ENCODE data around the gene GORASP2. TPM values are rescaled to one million over a fixed set of nuclear protein-coding genes. Genes with fewer than 3 reads are reported as not detected.

Gene GORASP2
- total and polyA plus RNA-seq, 2 of the 4 experiments (the other 2 are of a cell fraction) = 53.1 to 156 TPM

GRCh38 chr2:170974304-170974993 lies 45.4 kb downstream of the GORASP2 start:
- H2AFZ ChIP-seq (replicated peaks; ENCODE audit: low read length, poor library complexity) = peak overlapping the region; percentile 100
- TF ChIP-seq POLR2A (IDR thresholded peaks at IDR 0.05; ENCODE audit: low read depth, low read length) (no peak), CEBPB (IDR thresholded peaks at IDR 0.05; ENCODE audit: low read depth, low read length) (no peak), SMC3 (IDR thresholded peaks at IDR 0.05; ENCODE audit: low read depth, low read length) (no peak), CHD1 (IDR thresholded peaks at IDR 0.05; ENCODE audit: low read depth, low read length) (no peak), ELK1 (IDR thresholded peaks at IDR 0.05; ENCODE audit: borderline replicate concordance, low read depth, low read length) (no peak), MXI1 (IDR thresholded peaks at IDR 0.05; ENCODE audit: borderline replicate concordance, low read depth, low read length) (no peak), USF2 (IDR thresholded peaks at IDR 0.05; ENCODE audit: low read depth, low read length) (no peak; the same call in 1 of the 2 replicates), MAFK (IDR thresholded peaks at IDR 0.05; ENCODE audit: low read depth, low read length) (no peak), RAD21 (IDR thresholded peaks at IDR 0.05; ENCODE audit: low read length) (no peak), MAZ (IDR thresholded peaks at IDR 0.05; ENCODE audit: borderline replicate concordance, low read depth, low read length) (no peak), CTCF (conservative IDR thresholded peaks at IDR 0.05; ENCODE audit: low read depth, low read length) (no peak), FOS (IDR thresholded peaks at IDR 0.05; ENCODE audit: low read depth, low read length) (no peak), BHLHE40 (IDR thresholded peaks at IDR 0.05; ENCODE audit: low read depth, low read length) (no peak), NFE2L2 (IDR thresholded peaks at IDR 0.05; ENCODE audit: low read depth, low read length) (no peak)

More at GRCh38 chr2:170974304-170974993, 45.4 kb downstream of the GORASP2 start:
- H3K9ac ChIP-seq (ENCODE audit: low read depth, low read length) = no peak overlapping the region
- peak overlapping the region; percentile 64; the same call in 2 of the 3 replicates for H2BK15ac ChIP-seq (ENCODE audit: low read depth, low read length)
- intact Hi-C loops (cut with micrococcal nuclease) = loop anchor here (10.0 kb wide), 4 partner anchors 360 to 1490 kb away; partner anchors contain the start of gene CYBRD1
- H2BK120ac ChIP-seq (ENCODE audit: low read depth, low read length) = peak overlapping the region; percentile 64
- peak overlapping the region; percentile 98 for H3K4ac ChIP-seq (ENCODE audit: low read depth, low read length)
- in situ Hi-C loops (cut with MboI; ENCODE audit: low sequenced_read_pairs) = loop anchor here (5.0 to 10.0 kb wide), 2 partner anchors 180 to 443 kb away; no protein-coding TSS in a partner anchor
- no TSS peak for BruUV-seq (replicated peaks)
- H4K91ac ChIP-seq (ENCODE audit: insufficient read depth, low read depth, low read length) = peak overlapping the region; percentile 31
- 75% methylated on average over 3 of the region's 11 CpGs; no CpG with 5 or more reads in 1 of the 2 experiments for WGBS, 2 experiments (ENCODE audit: extremely low coverage in 2 of 2, insufficient read length in 1 of 2)
- ATAC-seq (ENCODE audit: low read depth) (no peak), DNase-seq (no peak)
- H3K36me3 ChIP-seq (ENCODE audit: control insufficient read depth, insufficient read depth, low read length) = no peaks in the 10 kb centered on the region
- no peaks in the 10 kb centered on the region for H3K9me1 ChIP-seq (ENCODE audit: insufficient read depth, low read length)
- peak overlapping the region; percentile 98 for H2AK9ac ChIP-seq (replicated peaks; ENCODE audit: low read depth, low read length, poor library complexity)
- H3K4me3 ChIP-seq (ENCODE audit: insufficient read depth, low read depth, low read length) = peak overlapping the region; percentile 86; the same call in 1 of the 2 replicates
- ChIA-PET POLR2A (ENCODE audit: unreplicated experiment) (no interaction called here), CTCF (interaction anchor here (1.6 kb wide), 1 partner anchor 45 kb away, joined by 3 read pairs; the partner anchor contains the start of gene GORASP2)
- H4K8ac ChIP-seq (ENCODE audit: low read depth in 2 of 2, low read length in 2 of 2) = peak overlapping the region; percentile 95 to 98; a peak in 3 of 4 replicates
- H3K14ac ChIP-seq (replicated peaks; ENCODE audit: low read depth, low read length) = peak overlapping the region; percentile 64
- H3K4me1 ChIP-seq (ENCODE audit: control insufficient read depth, insufficient read depth, low read length) = peaks cover 4% of the 10 kb centered on the region
- no peak overlapping the region for H3K18ac ChIP-seq (ENCODE audit: low read depth, low read length)
- no peaks in the 10 kb centered on the region; the same call in 1 of the 2 replicates for H3K27me3 ChIP-seq (ENCODE audit: control insufficient read depth, insufficient read depth, low read length)
- peak overlapping the region; percentile 32 for H3K4me2 ChIP-seq (ENCODE audit: low read depth, low read length)
- dilution Hi-C loops (cut with HindIII; ENCODE audit: low sequenced_read_pairs, unreplicated experiment) = no loop called here
- no peak overlapping the region for H3K27ac ChIP-seq (ENCODE audit: insufficient read depth, low read length)
- no peaks in the 10 kb centered on the region for H3K9me3 ChIP-seq (ENCODE audit: control insufficient read depth, insufficient read depth, low read length)
- H4K5ac ChIP-seq (ENCODE audit: low read depth, low read length) = peak overlapping the region; percentile 50
- H2AK5ac ChIP-seq (ENCODE audit: low read depth, low read length) = peak overlapping the region; percentile 78
- no peak overlapping the region for H3K23ac ChIP-seq (ENCODE audit: low read depth, low read length)
- no peaks in the 10 kb centered on the region; a peak in 1 of 4 replicates for H3K79me1 ChIP-seq (ENCODE audit: low read depth in 1 of 2, low read length in 2 of 2)
- H2BK20ac ChIP-seq (ENCODE audit: low read depth, low read length) = peak overlapping the region; percentile 56; the same call in 1 of the 2 replicates
- H3K56ac ChIP-seq (ENCODE audit: extremely low read depth, insufficient read depth, low read length) = no peak overlapping the region
- H2BK5ac ChIP-seq (ENCODE audit: low read depth, low read length, poor library complexity, severe bottlenecking) = no peak overlapping the region
- no peaks in the 10 kb centered on the region for H4K20me1 ChIP-seq (ENCODE audit: insufficient read depth, low read length)
